ENCODE data around the gene PPFIA2.

GRCh38 chr12:81229759-81230158 is 529.4 kb downstream of the PPFIA2 start:
- TF ChIP-seq POLR2AphosphoS5 (IDR thresholded peaks at IDR 0.05; ENCODE audit: borderline replicate concordance, low read depth, low read length) (no peak), EZH2 (IDR thresholded peaks at IDR 0.05) (no peak), FOXP2 (optimal IDR thresholded peaks at IDR 0.05; ENCODE audit: control extremely low read depth, extremely low read length, insufficient read depth) (no peak)
